ENCODE results near the gene TEPSIN.

GRCh38 chr17:81277421-81277820 lies 38.6 kb upstream of the TEPSIN start:
- TF ChIP-seq CTCF (IDR thresholded peaks at IDR 0.05; ENCODE audit: extremely low read depth in 1 of 2, insufficient read depth in 1 of 2, low read depth in 1 of 2, low read length in 2 of 2) (no peak), EZH2 (IDR thresholded peaks at IDR 0.05; ENCODE audit: borderline replicate concordance, low read depth, low read length, severe bottlenecking) (no peak), MYC (IDR thresholded peaks at IDR 0.05; ENCODE audit: low read depth, low read length) (no peak), POLR2A (IDR thresholded peaks at IDR 0.05; ENCODE audit: low read depth, low read length) (no peak), POLR2AphosphoS5 (IDR thresholded peaks at IDR 0.05; ENCODE audit: insufficient read depth, low read depth, low read length) (no peak)

Measured in endothelial cell of umbilical vein (primary cell).